Upper lobe of left lung (tissue), 6 donors: ENCODE results near the gene ACACB. TPM values are rescaled to one million over a fixed set of nuclear protein-coding genes. Genes with fewer than 3 reads are reported as not detected.

Experiments used
- ATAC-seq, 2 donors: fragments of 200-7000 bp; cut with Tn5 transposase; one replicate each; pipeline ENCODE4 v1.9.1; 2022; ENCODE audit warnings: mild to moderate bottlenecking in 2 of 2, moderate library complexity in 2 of 2; ENCODE audit not compliant: low FRiP score in 2 of 2
- DNase-seq, 2 donors: peaks; one replicate each; pipeline ENCODE4 v3.0.0-alpha.2; 2019 to 2020
- H3K27ac ChIP-seq, 4 donors: fragments of 200-600 bp; sonication (generic); one replicate each; pipeline ENCODE4 v1.5.1; 2016 to 2019
- H3K27me3 ChIP-seq, 4 donors: fragments of 200-600 bp; sonication (generic); one replicate each; pipeline ENCODE4 v1.5.1; 2017 to 2019
- H3K36me3 ChIP-seq, 4 donors: fragments of 200-600 bp; sonication (generic); one replicate each; pipeline ENCODE4 v1.5.1; 2016 to 2019
- H3K4me1 ChIP-seq, 4 donors: fragments of 200-600 bp; sonication (generic); one replicate each; pipeline ENCODE4 v1.5.1; 2018 to 2019
- H3K4me3 ChIP-seq, 4 donors: fragments of 200-600 bp; sonication (generic); one replicate each; pipeline ENCODE4 v1.5.1; 2017 to 2019; ENCODE audit warnings: mild to moderate bottlenecking in 2 of 4, moderate library complexity in 1 of 4
- H3K9me3 ChIP-seq, 4 donors: fragments of 200-600 bp; sonication (generic); one replicate each; pipeline ENCODE4 v1.5.1; 2018 to 2019
- EP300 ChIP-seq, 4 donors: sonication (generic); formaldehyde crosslinking; IDR thresholded peaks; one replicate each; pipeline ENCODE4 v1.5.1; 2017; ENCODE audit warnings: antibody characterized with exemption in 4 of 4, control low read depth in 2 of 4
- POLR2A ChIP-seq, 4 donors: fragments of 450-650 bp; IDR thresholded peaks; one replicate each; pipeline ENCODE4 v1.5.1; 2016 to 2017; ENCODE audit warnings: antibody characterized with exemption in 4 of 4, mild to moderate bottlenecking in 2 of 4
- POLR2AphosphoS5 ChIP-seq, 2 donors: sonication (generic); formaldehyde crosslinking; IDR thresholded peaks; one replicate each; pipeline ENCODE4 v1.5.1; 2017; ENCODE audit warnings: antibody characterized with exemption in 2 of 2
- WGBS, 2 donors: methylation state at CpG; one replicate each; pipeline ENCODE4 v1.1.5; 2017 to 2018; 5-methylcytosine and 5-hydroxymethylcytosine counted together
- total RNA-seq, 6 donors: library from RNA; depleted of rRNA in 4 of 6; stranded (reverse); fragments of >200 nt in 4 of 6; gene quantifications; one replicate each; pipeline versions ENCODE4 v1.1.0 to v1.2.1, GENCODE V29; 2016 to 2021
- TF ChIP-seq, protein P1 (sequence below), 6 experiments: fragments of 450-650 bp in 4 of 6; fragments of 200-600 bp in 2 of 6; sonication (generic) in 2 of 6; IDR thresholded peaks; one replicate each; pipeline ENCODE4 v1.5.1; 2016 to 2019; ENCODE audit warnings: antibody characterized with exemption in 6 of 6
- donor health status: DM: no; HTN: no; CAD: no; lungs with moderate emphysema.
- donor health status: DM: no; HTN: yes; CAD: no; lungs with severe emphysema.

Gene ACACB
- total RNA-seq, 6 donors from 2014 or later = 26.3 to 202 (median 36.3) TPM

GRCh38 chr12:109126784-109127183, 10.4 kb downstream of the ACACB start:
- ATAC-seq (peak in 1 of 2 donors; percentile 75), DNase-seq (no peak)
- Histone ChIP-seq H3K4me3 (no peak overlapping the region), H3K36me3 (no peaks in the 10 kb centered on the region), H3K9me3 (no peaks in the 10 kb centered on the region), H3K4me1 (no peaks in the 10 kb centered on the region), H3K27ac (no peak overlapping the region), H3K27me3 (no peaks in the 10 kb centered on the region)
- whole genome bisulfite sequencing, 2 donors = 67 to 76% methylated on average over 3 of the region's 3 CpGs
- no peak for TF ChIP-seq POLR2AphosphoS5 (IDR thresholded peaks at IDR 0.05)
- TF ChIP-seq, protein P1, sequence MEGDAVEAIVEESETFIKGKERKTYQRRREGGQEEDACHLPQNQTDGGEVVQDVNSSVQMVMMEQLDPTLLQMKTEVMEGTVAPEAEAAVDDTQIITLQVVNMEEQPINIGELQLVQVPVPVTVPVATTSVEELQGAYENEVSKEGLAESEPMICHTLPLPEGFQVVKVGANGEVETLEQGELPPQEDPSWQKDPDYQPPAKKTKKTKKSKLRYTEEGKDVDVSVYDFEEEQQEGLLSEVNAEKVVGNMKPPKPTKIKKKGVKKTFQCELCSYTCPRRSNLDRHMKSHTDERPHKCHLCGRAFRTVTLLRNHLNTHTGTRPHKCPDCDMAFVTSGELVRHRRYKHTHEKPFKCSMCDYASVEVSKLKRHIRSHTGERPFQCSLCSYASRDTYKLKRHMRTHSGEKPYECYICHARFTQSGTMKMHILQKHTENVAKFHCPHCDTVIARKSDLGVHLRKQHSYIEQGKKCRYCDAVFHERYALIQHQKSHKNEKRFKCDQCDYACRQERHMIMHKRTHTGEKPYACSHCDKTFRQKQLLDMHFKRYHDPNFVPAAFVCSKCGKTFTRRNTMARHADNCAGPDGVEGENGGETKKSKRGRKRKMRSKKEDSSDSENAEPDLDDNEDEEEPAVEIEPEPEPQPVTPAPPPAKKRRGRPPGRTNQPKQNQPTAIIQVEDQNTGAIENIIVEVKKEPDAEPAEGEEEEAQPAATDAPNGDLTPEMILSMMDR (IDR thresholded peaks at IDR 0.05) = no peak
- no peak for TF ChIP-seq EP300 (IDR thresholded peaks at IDR 0.05)
- no peak for TF ChIP-seq POLR2A (IDR thresholded peaks at IDR 0.05)

DNA sequence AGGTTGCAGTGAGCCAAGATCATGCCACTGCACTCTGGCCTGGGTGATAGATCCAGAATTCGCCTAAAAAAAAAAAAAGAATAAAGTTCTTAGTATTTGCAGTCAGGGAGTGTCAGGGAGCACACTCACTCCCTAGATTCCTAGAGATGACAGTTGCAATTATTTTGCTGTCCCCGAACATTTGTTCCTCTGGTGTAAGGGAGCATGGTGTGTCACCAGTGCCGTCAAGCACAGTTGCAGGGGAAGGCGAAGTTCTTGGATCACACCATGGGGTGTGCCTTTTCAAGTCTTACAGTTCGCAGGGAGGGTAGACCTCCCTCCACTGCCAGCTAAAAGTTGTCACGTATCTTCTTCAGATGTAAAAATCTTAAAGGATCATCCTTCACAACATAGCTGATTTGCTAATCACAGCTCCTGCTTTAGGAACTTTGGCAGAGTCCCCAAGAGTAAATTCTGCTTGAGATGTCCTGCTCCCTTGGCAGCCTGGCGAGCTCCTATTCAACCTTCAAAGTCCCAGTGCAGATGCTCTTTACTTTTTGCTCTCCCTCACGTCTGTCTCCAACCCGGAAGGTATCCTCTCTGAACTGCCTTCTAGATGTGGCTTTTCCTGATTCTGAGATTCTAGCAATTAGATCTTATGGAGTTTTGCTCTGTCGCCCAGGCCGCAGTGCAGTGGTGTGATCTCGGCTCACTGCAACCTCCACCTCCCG, 11.3 kb downstream of the ACACB start:
- ATAC-seq (no peak), DNase-seq (no peak)
- no peaks in the 10 kb centered on the region for H3K27me3 ChIP-seq
- 89 to 92% methylated on average over 12 to 13 of the region's 13 CpGs for whole genome bisulfite sequencing, 2 donors
- H3K9me3 ChIP-seq = no peaks in the 10 kb centered on the region
- H3K27ac ChIP-seq = no peak overlapping the region
- TF ChIP-seq EP300 (IDR thresholded peaks at IDR 0.05) (no peak), POLR2AphosphoS5 (IDR thresholded peaks at IDR 0.05) (no peak), POLR2A (IDR thresholded peaks at IDR 0.05) (no peak)
- TF ChIP-seq, protein P1 (IDR thresholded peaks at IDR 0.05) = no peak
- H3K36me3 ChIP-seq = no peaks in the 10 kb centered on the region
- no peaks in the 10 kb centered on the region for H3K4me1 ChIP-seq
- no peak overlapping the region for H3K4me3 ChIP-seq

DNA sequence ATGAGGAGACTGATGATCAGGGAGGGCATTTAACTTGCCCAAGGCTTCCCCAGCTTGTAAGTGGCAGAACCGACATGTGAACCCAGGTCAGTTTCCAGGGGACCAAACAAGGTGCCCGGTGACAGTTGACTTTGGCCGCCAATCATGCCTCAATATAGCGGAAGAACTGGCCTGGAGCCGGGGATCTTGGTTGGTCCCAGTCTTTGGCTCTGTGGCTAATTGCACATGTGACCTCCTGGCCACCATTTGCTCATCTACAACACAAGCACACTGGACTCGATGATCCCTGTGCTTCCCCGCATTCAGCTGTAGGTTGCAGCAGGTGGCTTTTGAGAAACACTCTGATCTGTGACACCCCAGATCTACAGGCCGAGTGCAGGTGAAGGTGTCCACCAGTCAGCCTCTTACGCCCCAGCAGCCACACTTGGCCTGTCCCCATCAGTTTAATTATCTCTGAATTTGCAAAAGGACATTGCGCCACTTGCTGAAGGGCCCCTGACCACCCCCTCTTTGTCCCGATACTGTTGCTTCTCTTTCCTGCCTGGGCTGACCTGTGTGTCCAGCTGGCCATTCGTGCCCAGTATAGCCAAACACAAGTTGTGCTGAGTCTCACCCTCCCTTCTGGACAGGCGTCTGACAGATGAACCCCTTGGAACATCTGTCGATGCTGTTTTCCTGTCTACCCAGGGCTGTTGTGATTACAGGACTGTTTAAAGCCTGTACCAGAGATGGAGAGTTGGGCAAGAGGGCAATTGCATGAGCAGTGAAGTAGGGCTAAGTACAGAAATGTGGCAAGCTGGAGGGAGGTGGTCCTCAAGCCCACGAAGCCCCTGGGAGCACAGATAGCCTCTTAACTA, 14.1 kb downstream of the ACACB start:
- H3K36me3 ChIP-seq = no peaks in the 10 kb centered on the region
- ATAC-seq = no peak
- TF ChIP-seq, protein P1 (IDR thresholded peaks at IDR 0.05) = no peak
- no peak for TF ChIP-seq POLR2A (IDR thresholded peaks at IDR 0.05)
- no peak for TF ChIP-seq EP300 (IDR thresholded peaks at IDR 0.05)
- no peak for TF ChIP-seq POLR2AphosphoS5 (IDR thresholded peaks at IDR 0.05)
- DNase-seq = no peak
- H3K4me1 ChIP-seq = peaks cover 0 to 4% (median 0%) of the 10 kb centered on the region in 4 donors
- no peaks in the 10 kb centered on the region for H3K27me3 ChIP-seq
- H3K27ac ChIP-seq = no peak overlapping the region
- no peaks in the 10 kb centered on the region for H3K9me3 ChIP-seq
- 75 to 77% methylated on average over 11 to 15 of the region's 15 CpGs for WGBS, 2 donors
- H3K4me3 ChIP-seq = no peak overlapping the region

DNA sequence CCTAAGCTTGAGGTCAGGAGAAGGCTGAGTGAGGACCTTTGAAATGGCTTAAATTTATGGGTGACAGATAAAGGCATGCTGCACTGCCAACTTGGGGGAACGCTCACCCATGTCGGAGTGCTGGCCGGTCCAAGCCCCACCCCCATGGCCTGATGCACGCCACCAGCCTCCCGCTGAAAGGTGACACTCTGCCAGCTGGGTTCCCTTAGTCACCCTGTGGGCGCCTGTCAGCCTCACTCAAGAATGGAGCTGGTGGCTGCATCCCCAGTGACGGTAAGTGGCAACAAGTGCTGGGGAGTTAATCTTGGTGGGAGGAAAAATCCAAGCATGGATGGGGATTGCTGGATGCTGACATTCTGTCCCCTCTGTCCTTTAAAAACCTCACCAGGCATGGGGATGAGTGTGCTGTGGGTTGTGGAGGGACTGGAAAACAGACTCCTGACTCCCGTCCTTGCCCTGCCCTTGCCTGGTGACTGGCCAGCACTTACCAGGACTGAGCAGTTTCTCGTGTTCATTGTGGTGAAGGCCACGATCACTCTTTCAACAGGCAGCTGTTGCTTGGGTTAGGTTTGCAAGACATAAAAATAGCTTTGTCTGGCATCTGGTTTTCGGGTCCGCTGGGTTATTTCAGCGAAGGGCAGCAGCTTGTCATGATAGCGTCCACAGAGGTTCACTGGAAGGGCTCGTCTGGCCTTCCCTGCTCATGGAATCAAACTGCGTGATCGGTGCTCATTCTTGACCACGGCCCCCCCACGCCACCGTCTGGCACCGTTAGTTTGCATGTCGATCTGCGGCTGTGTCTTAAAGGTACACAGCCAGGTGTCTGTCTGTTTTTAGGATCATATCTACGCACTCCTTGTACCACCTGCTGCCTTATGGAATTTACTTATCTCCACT, 15.0 kb downstream of the ACACB start:
- DNase-seq (peak in 1 of 2 donors; percentile 46), ATAC-seq (peak; percentile 38 to 39)
- TF ChIP-seq POLR2AphosphoS5 (IDR thresholded peaks at IDR 0.05) (no peak), POLR2A (IDR thresholded peaks at IDR 0.05) (no peak), EP300 (IDR thresholded peaks at IDR 0.05) (no peak)
- TF ChIP-seq, protein P1 (IDR thresholded peaks at IDR 0.05) = no peak
- H3K4me3 ChIP-seq = no peak overlapping the region
- no peaks in the 10 kb centered on the region for H3K27me3 ChIP-seq
- 67 to 70% methylated on average over 24 of the region's 24 CpGs for WGBS, 2 donors
- H3K9me3 ChIP-seq = no peaks in the 10 kb centered on the region
- H3K36me3 ChIP-seq = no peaks in the 10 kb centered on the region
- no peak overlapping the region for H3K27ac ChIP-seq
- H3K4me1 ChIP-seq = peaks cover 0 to 4% (median 0%) of the 10 kb centered on the region in 4 donors
